Activated CD8-positive, alpha-beta memory T cell treated with anti-CD3 and anti-CD28 coated beads for 4 hours (primary cell): Measurements from ENCODE around the gene TK1.
"Not testable (repeated sequence)": the region's sequence is repeated elsewhere in the genome, so short reads cannot be mapped to it uniquely, and the experiment has no call there.

ENCODE experiments used
- DNase-seq, 2 donors: peaks; one replicate each; pipeline ENCODE4 v3.0.0-alpha.2; 2020; ENCODE audit warnings: low read depth in 2 of 2

TK1 gene

DNA sequence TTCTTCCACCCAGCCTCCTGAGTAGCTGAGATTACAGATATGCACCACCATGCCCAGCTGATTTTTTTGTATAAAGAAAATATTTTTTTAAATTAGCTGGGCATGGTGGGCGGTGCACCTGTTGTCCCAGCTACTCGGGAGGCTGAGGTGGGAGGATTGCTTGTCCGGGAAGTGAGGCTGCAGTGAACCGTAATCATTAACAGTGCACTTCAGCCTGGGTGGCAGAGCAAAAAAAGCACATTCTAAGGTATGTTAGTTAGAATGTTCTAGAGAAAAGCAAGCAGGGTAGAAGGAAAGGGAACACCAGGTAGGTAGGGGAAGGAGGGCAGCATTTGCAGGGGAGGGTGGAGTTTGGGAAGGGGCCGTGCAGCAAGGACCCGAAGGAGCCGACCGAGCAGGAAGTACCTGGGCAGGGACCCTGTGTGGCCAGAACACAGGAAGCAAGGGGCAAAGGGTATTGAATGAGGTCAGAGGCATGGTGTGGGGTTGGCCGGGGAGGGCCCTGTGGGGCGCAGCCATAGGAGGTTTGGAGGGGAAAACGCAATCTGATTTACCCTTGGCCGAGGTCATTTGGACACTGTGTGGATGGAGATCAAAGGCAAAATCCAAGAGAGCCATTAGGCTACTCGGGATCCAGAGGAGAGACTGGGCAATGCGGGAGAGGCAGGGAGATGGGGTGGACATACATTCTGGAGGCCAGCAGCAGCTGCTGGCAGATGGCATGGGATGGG is 38.4 kb downstream of the TK1 start:
- DNase-seq = no peak

DNA sequence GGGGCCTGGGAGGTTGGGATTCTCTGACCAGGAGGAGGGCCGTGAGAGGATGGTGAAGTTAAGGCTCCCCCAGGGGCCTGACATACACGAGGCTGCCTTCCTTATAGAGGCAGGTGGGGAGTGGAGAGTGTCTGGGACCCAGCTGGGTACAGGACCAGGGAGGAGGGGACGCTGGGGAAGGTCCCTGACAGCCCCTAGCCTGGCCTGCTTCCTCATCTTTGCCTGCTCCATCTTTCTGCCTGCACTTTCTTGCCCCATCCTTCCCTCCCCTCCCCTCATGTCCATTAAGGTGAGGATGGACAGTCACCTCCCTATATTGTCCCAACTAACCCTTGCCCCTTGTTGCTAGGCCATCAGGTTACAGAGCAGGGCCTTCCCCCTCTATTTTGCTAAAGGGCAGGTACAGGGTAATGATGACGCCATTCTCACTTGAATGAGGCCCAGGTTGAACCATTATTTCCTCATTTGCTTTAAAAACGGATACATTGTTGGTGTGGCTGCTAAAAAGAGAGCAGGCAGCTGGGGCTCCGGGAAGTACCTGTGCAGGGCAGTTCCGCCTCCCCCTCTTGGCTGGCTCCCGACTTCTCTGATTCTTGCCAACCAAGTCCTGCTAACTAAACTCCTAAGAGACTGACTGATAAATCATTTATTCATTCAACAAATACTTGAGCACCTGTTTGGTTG is 39.4 kb downstream of the TK1 start:
- no peak for DNase-seq

DNA sequence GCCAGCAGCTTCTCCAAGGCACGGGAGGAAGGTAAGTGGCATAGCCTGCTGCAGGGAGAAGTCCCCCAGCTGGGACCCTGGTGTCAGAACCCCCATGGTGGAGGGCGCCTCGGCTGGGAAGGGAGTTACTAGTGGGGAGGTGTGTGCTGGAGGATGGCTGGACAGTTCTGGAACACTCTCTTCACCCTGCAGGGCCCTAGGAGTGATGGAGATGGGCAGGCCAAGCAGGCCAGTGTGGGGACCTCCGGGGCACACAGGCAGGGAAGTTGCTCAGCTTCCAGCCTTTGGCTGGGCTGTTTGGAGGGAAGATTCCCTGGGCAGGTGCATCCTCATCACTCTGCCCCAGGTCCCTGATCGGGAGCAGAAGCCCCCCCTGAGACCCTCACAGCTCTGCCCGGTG is 40.0 kb downstream of the TK1 start:
- no peak for DNase-seq

DNA sequence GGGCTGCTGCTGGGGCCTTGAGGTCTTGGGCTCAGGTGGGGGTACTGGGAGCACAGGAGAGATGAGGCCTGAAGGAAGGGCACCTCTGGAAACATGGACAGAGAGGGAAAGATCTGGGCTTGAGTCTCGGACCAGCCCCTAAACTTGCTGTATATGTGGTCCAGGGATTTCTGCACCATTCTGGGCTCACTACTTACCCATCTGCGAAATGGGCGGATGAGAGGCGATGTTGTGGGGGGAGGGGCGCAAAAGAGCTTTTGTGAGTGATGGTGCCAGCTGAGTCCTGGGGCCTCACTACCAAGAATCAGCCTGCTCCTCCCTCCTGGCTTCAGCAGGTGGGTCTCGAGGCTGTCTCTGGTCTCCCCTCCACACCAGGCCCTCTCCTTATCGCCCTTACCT is 40.4 kb downstream of the TK1 start:
- DNase-seq = no peak

DNA sequence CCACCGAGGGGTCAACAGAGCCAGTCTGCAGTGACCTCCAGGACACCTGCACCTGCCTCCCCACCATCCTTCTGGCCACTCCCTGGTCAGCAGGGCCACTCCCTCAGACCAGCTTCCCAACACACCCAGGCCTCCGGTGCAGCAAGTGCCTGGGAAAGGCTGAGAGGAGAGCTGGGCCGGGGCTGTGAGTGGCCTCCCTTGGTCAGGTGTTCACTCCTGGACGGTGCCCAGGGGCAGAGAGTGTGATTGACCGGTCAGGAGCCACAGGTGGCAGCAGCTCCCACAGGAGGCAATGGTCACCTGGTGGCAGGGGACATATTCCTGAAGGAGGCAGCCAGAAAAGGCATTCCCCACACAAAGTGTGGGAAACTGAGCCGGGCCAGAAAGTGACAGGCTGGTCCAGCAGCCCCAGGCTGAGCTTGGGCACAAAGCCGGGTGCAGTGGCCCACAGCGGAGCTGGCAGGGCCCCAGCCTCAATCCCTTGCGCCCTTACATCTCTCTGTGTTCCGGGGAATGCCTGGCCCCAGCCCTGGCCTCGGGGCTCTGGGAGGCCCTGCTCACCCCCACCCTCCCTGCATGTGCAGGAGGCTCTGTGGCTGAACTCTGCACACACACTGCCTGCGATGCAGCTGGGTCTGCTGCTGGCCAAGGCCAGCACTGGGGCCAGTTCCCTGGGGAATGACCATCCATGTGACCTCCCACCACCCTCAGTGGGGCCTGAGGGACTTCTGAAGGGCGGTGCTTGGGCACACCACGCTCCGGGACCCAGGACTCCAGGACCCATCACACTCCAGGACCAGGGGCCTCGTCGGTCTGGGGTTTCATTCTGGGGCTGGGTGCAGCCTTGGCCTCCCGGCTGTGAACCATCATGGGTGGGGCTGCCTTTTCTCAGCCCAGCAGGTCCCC is 41.9 kb downstream of the TK1 start:
- no peak for DNase-seq

DNA sequence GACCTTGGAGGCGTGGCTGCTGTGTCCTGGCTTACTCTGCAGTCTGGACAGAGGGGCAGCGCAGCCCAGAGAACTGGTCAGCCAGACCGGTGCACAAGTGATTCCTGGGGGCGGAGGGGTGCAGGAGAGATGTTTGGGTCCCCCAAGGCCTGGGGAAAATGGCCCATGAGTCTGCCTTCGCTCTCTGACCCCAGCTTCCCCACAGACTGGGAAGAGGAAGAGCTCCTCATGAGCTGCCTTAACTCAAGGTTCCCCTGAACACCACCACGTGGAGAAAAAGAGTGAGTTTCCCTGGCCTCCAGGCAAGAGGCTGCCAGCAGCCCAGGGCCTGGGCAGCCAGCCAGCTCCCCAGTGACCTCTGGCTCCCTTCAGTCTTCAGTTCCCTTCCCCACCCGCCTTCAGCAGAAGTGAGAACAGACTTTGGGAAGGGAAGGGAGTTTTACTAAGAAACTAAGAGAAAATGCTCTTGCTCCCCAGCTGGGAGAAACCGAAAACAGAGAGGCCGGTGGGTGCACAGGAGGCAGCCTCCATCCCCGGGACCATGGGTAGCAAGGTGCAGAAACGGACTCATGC is 42.6 kb downstream of the TK1 start:
- DNase-seq = no peak

DNA sequence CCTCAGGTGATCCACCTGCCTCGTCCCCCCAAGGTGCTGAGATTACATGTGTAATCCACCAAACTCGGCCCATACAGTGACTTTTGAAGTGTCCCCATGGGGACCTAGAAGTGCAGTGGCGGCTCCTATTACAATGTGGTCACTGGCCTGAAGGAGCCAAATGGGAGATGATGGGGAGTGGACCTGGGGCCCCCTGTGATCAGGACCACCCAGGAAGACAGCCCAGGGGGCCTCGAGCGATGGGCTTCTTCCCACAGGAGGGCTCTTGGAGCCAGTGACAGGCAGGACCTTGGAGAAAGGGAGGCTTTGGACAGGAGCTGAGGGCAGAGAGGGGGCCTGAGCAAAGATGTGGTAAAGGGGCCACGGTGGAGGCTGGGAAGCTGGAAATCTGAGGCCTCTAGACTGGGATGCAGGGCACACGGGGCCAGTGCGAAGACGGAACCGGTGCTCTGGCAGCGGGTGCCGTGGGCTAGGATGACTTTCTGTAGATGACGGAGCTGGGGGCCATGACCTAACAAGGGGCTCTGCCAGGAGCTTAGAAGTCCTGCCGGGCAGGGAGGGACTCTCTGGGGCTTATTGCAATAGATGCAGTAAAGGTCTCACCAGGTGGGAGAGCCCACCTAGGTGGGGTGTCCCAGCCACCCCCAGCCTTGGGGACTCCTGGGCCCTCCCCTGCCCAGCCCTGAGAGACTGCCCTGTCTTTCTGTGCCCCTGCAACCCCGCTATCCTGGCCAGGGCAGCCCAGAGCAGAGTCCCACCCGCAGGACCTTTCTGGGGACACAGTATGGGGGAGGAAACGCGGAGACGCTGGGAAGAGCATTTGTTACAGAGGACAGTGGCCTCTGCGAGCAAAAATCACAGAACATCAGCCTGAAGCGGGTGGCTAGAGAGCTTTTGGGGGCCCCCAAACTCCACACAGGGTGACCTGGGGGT is 43.4 kb downstream of the TK1 start:
- no peak for DNase-seq

DNA sequence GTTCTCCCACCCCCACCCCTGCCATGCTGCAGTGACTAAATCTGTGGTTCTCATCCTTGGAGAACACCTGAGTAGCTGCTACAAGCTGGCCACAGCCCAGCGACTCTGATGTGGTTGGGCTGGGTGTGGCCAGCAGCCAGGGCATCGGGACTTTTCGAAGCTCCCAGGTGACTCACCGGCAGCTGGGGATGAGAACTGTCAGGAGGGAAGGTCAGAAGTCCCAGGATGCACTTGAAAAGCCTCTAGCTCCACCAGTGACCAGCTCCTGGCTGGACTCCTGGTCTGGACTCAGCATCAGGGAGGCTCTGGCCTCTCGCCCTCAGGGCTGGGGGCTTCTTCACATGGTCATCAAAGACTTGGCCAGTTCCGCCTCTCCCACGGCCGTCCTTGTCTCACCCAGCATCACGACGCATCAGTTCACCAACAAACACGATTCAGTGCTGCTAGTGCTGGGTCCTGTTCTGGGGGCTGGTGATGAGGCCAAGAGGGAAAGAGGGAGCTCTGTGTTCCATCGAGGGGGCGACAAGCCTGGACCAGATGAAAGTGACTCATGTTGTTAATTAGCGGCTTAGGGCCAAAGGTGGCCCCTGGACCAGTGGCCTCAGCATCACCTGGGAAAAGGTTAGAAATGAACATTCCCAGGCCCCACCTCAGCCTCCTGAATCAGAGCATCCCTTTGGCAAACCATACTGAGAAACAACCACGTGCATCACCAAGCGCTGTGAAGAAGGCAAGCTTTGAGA is 44.6 kb downstream of the TK1 start:
- DNase-seq = no peak

DNA sequence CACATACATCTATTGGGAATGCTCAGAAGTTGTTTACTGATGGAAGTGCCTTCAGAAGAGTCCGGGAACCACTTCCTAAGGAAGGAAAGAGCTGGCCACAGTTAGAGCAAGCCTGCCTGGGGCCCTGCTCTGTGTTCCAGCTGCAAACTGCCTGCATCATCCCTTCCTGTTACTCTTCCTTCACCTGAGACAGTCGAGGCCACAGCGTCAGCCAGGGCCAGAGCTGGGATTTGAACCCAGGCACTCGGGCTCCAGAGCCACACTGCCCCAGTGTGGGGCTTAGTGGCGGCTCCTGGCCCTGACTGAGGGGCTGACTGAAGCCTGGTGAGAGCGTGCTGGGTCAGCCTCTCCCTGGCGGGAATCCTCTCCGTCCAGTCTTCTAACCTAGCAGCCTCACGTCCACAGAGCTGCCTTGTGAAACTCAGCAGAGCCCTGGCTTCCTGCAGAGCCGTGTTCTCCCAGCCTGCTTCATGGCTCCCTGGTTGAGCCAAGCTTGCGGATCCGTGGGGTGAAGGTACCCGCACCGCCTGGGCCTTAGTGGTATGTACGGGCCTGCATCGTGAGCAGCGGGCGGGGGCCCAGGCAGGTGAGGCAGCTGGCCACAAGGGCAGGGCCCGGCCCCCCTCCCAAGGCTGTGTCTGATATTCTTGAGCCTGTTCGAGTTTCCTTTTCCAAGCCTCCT is 45.3 kb downstream of the TK1 start:
- DNase-seq = no peak

DNA sequence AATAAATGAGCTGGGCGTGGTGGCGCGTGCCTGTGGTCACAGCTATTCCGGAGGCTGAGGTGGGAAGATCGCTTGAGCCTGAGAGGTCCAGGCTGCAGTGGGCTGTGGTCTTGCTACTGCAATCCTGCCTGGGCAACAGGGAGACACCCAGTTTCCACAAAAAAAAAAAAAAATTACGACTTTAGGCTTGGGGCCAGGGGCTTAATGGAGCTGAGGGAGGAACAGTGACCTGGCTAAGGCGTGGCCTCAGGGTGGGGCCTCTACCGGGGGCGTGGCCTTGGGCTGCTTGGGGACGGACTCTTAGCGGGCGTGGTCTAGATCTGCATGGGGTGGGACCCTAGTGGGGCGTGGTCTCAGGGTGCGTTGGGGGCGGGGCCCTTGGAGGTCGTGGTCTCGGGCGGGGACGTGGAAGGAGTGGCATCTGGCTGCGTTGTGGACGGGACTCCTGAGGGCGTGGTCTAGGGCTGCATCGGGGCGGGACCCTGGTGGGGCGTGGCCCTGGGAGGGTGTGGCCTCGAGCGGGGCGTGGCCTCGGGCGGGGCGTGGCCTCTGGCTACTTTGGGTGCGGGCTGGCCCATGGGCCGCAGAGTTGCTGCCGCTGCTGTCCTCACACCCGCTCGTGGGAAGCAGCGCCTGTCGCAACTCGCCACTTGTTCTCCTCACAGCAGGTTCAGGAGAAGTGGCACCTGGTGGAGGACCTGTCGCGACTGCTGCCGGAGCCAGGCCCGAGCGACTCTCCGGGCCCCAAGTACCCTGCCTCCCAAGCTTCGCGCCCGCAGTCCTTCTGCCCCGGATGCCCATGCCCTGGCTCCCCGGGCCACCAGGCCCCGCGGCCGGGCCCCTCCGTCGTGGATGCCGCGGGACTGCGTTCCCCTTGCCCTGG is 46.4 kb downstream of the TK1 start:
- DNase-seq = peak; percentile 79 to 87

DNA sequence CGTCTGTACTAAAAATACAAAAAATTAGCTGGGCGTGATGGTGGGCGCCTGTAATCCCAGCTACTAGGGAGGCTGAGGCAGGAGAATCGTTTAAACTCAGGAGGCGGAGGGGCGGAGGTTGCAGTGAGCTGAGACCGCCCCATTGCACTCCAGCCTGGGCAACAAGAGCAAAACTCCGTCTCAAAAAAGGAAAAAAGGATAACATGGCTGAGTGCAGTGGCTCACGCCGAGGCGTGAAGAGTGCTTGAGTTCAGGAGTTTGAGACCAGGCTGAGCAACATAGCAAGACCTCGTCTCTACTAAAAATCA is 47.0 kb downstream of the TK1 start:
- DNase-seq = not testable (repeated sequence)

DNA sequence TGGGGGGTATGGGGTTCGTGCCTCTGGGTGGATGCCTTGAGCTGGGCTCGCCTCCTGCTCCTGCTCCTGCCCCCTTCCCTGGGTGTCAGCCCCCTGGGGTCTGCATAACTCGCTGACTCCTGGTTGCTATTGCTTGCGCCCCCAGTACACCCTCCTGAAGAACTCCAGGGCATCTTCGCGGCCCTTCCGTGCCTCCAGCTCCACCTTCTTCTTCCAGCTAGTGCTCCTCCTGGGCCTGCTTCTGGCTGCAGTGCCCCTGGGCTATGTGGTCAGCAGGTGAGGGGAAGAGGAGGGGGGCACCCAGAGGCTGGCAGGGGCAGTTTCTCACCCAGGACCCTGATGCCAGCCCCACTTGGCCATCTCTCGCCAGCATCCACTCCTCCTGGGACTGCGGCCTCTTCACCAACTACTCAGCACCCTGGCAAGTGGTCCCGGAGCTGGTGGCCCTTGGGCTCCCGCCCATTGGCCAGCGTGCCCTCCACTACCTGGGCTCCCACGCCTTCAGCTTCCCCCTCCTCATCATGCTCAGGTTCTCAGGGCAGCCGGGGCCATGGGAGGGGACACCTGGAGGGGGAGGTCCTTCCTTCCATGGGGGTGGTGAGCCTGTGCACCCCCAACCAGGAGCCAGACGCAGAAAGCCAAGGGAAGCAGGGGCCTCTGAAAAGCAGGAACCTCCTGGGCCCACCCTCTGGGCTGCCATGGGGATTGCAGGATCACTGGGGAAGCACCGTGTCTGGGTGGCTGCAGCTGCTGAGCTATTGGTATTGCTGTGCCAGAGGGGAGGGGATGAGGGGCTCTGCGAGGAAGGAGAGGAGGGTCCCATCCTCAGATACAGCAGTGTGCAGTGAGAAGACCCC is 48.4 kb downstream of the TK1 start:
- DNase-seq = no peak

DNA sequence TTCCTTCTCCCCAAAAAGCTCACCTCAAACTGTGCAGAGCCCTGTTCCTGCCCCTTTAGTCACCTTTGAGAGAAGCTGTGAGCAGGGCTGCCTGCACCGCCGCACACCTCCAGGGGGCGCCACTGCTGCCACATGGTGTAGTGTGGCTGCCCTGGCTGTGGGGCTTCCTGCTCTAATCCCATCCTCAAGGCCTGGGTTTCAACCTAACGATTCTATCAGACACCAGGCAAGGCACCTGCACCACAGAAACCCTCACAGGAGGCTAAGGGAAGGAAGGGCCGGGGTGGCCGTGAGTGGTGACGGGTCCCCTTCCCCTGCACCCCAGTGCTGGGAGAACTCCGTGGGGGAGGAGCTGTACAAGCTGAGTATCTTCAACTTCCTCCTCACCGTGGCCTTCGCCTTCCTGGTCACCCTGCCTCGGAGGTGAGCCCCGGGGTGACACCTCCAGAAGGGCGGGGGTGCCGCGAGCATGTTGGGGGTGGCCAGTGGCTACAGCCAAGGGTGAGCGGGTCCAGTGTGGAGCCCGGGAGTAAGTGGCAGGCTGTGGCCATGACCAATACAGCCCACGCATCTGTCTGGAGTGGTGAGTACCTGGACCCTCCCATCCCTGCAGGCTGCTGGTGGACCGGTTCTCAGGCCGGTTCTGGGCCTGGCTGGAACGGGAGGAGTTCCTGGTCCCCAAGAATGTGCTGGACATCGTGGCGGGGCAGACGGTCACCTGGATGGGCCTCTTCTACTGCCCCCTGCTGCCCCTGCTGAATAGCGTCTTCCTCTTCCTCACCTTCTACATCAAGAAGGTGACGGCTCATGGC is 49.3 kb downstream of the TK1 start:
- DNase-seq = no peak

DNA sequence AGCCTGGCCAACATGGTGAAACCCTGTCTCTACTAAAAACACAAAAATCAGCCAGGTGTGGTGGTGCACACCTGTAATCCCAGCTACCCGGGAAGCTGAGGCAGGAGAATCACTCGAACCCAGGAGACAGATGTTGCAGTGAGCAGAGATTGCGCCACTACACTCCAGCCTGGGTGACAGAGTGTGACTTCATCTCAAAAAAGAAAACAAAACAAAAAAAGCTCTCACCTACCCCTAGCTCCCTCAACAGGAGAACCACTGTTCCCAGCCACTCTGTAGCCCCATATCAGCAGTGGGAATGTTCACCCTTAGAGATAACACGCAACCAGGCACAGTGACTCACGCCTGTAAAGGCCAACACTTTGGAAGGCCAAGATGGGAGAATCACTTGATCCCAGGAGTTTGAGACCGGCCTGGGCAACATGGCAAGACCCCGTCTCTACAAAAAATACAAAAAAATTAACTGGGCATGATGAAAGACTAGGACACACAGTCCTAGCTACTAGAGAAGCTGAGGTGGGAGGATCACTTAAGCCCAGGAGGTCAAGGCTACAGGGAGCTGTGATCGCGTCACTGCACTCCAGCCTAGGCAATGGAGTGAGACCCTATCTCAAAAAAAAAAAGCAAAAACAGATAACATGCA is 50.9 kb downstream of the TK1 start:
- no peak for DNase-seq

DNA sequence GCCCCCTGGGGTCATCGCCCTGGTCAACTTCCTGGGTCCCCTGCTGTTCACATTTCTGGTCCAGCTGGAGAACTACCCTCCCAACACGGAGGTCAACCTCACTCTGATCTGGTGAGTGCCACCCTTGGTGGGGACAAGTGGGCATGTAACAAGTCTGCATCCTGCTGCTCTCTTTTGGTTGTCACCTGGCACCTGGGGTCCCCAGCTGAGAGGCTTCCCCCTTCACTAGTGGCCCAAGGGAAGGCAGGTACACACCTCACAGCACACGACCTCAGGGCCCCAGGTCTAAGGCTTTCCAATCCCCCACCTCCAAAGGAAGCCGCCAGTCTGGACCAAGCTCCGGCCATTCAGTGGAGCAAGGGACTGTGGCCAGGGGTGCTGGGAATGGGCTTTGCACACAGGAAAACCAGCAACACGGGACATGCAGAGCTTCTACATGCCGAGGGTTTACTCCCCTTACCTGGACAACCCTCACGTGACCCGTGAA is 51.9 kb downstream of the TK1 start:
- DNase-seq = no peak
